ENCODE measurements around the gene PCDH9.

DNA sequence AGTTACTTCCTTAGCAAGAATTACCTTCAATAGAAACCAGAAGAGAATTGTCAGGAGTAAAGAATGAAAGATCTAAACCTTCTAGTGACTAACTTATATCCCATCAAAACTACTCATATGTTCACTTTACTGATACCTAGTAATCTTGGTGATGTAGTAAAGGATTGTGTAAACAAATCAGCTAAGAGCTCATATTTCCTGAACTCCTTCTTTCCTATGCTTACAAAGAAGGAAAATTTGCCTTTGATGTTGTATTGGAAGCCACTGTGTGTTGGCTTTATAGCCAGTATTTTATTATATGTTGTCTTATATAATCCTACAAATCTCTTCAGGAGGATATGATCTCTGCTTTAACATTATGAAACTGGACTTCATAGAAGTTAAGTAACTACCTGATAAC lies 671.0 kb downstream of the PCDH9 start:
- TF ChIP-seq, protein P1, sequence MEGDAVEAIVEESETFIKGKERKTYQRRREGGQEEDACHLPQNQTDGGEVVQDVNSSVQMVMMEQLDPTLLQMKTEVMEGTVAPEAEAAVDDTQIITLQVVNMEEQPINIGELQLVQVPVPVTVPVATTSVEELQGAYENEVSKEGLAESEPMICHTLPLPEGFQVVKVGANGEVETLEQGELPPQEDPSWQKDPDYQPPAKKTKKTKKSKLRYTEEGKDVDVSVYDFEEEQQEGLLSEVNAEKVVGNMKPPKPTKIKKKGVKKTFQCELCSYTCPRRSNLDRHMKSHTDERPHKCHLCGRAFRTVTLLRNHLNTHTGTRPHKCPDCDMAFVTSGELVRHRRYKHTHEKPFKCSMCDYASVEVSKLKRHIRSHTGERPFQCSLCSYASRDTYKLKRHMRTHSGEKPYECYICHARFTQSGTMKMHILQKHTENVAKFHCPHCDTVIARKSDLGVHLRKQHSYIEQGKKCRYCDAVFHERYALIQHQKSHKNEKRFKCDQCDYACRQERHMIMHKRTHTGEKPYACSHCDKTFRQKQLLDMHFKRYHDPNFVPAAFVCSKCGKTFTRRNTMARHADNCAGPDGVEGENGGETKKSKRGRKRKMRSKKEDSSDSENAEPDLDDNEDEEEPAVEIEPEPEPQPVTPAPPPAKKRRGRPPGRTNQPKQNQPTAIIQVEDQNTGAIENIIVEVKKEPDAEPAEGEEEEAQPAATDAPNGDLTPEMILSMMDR (IDR thresholded peaks at IDR 0.05; ENCODE audit: low read depth, low read length): no peak
- no peak for TF ChIP-seq POLR2A (IDR thresholded peaks at IDR 0.05; ENCODE audit: extremely low read depth, insufficient read length)
- no peak for TF ChIP-seq MYC (IDR thresholded peaks at IDR 0.05; ENCODE audit: low read depth, low read length)
- TF ChIP-seq, protein P2, sequence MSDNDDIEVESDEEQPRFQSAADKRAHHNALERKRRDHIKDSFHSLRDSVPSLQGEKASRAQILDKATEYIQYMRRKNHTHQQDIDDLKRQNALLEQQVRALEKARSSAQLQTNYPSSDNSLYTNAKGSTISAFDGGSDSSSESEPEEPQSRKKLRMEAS (IDR thresholded peaks at IDR 0.05; ENCODE audit: low read depth, low read length): no peak
